NCI-H510A (cell line): ENCODE data around the gene RANBP6.
"Not testable (repeated sequence)": the region's sequence is repeated elsewhere in the genome, so short reads cannot be mapped to it uniquely, and the experiment has no call there.

Experiments
- DNase-seq: peaks from one replicate; lab custom pipeline; 2025; lab: John Stamatoyannopoulos, UW

The RANBP6 gene

GRCh38 chr9:6015278-6016157 is at the start of gene RANBP6:
RANBP6 (minus strand) TSS chr9:6015624; CDS start chr9:6015607, 17 bp downstream.
- DNase-seq, result peak; percentile 47

- DNase-seq, result not testable (repeated sequence)
Measured at GRCh38 chr9:6063146-6063545, 47.7 kb upstream of the RANBP6 start.

GRCh38 chr9:6055666-6056065 is 40.2 kb upstream of the RANBP6 start:
- no peak for DNase-seq

GRCh38 chr9:6055216-6055615 is 39.8 kb upstream of the RANBP6 start:
- no peak for DNase-seq

GRCh38 chr9:6054280-6055099 is 39.1 kb upstream of the RANBP6 start:
- no peak for DNase-seq

GRCh38 chr9:6052293-6052919 is 37.0 kb upstream of the RANBP6 start:
- DNase-seq, result no peak

- no peak for DNase-seq
Measured at GRCh38 chr9:6051511-6051950, 36.1 kb upstream of the RANBP6 start.

- DNase-seq, result no peak
Measured at GRCh38 chr9:6049798-6050197, 34.4 kb upstream of the RANBP6 start.

- no peak for DNase-seq
Measured at GRCh38 chr9:6048039-6048438, 32.6 kb upstream of the RANBP6 start.

- no peak for DNase-seq
Measured at GRCh38 chr9:6047020-6047419, 31.6 kb upstream of the RANBP6 start.

GRCh38 chr9:6045364-6045763 is 29.9 kb upstream of the RANBP6 start:
- DNase-seq, result no peak

GRCh38 chr9:6040077-6040476 is 24.7 kb upstream of the RANBP6 start:
- no peak for DNase-seq

GRCh38 chr9:6036391-6036790 is 21.0 kb upstream of the RANBP6 start:
- DNase-seq, result no peak

- no peak for DNase-seq
Measured at GRCh38 chr9:6034954-6035353, 19.5 kb upstream of the RANBP6 start.

- no peak for DNase-seq
Measured at GRCh38 chr9:6029604-6030274, 14.3 kb upstream of the RANBP6 start.

- no peak for DNase-seq
Measured at GRCh38 chr9:6024035-6024554, 8.7 kb upstream of the RANBP6 start.

GRCh38 chr9:6016975-6017374 is 1.6 kb upstream of the RANBP6 start:
- not testable (repeated sequence) for DNase-seq

- no peak for DNase-seq
Measured at GRCh38 chr9:6014670-6015270, 654 bp downstream of the RANBP6 start.

GRCh38 chr9:6008169-6008979 is 7.0 kb downstream of the RANBP6 start:
- DNase-seq, result peak; percentile 84

- peak; percentile 71 for DNase-seq
Measured at GRCh38 chr9:6007770-6008168, 7.7 kb downstream of the RANBP6 start.
